Breast epithelium (tissue), 3 donors: ENCODE results near the gene AUH.

ENCODE experiments used
- CTCF ChIP-seq, 3 donors: fragments of 450-650 bp; IDR thresholded peaks; one replicate each; pipeline ENCODE4 v1.5.1; 2016 to 2017; ENCODE audit warnings: antibody characterized with exemption in 3 of 3, mild to moderate bottlenecking in 3 of 3, moderate library complexity in 3 of 3
- POLR2AphosphoS5 ChIP-seq, 3 donors: sonication (generic); formaldehyde crosslinking; IDR thresholded peaks; one replicate each; pipeline ENCODE4 v1.6.1; 2017; ENCODE audit warnings: antibody characterized with exemption in 3 of 3

- TF ChIP-seq CTCF (IDR thresholded peaks at IDR 0.05) (no peak), POLR2AphosphoS5 (IDR thresholded peaks at IDR 0.05) (no peak)
Observed at GRCh38 chr9:91354881-91355280, 6.8 kb downstream of the AUH start.
